OCI-LY7 (cell line): ENCODE results near the gene PDIA6. TPM values are rescaled to one million over a fixed set of nuclear protein-coding genes. Genes with fewer than 3 reads are reported as not detected.

Experiments used
- BruUV-seq: library from RNA; stranded (reverse); fragments of 400-500 nt; replicated peaks from 2 replicates; lab custom pipeline; 2021; lab: Mats Ljungman, UMichigan
- CTCF ChIA-PET: fragments of 300-600 bp; sonication (Branson Sonifier 250); formaldehyde crosslinking; loops from one replicate; lab custom pipeline; 2022; ENCODE audit warnings: antibody characterized with exemption; ENCODE audit not compliant: unreplicated experiment; lab: Charles Lee
- POLR2A ChIA-PET: fragments of 300-600 bp; sonication (Branson Sonifier 250); formaldehyde crosslinking; loops from one replicate; lab custom pipeline; 2022; ENCODE audit warnings: antibody characterized with exemption; lab: Charles Lee
- DNase-seq: peaks from one replicate; pipeline ENCODE4 v3.0.0-alpha.2; 2015; ENCODE audit warnings: low spot score
- H2AFZ ChIP-seq: fragments of 200-600 bp; sonication (generic), shearing (Covaris generic); 2 replicates; pipeline ENCODE4 v1.6.1; 2014; ENCODE audit warnings: mild to moderate bottlenecking, antibody characterized with exemption, low read length, moderate library complexity
- H3K27ac ChIP-seq: fragments of 200-600 bp; sonication (generic); 2 replicates; pipeline ENCODE4 v1.5.1; 2014; ENCODE audit warnings: mixed run types, low read depth, mild to moderate bottlenecking, moderate library complexity, low read length, inconsistent platforms; ENCODE audit not compliant: poor library complexity, severe bottlenecking
- H3K36me3 ChIP-seq: fragments of 200-600 bp; sonication (generic); 2 replicates; pipeline ENCODE4 v1.6.1; 2014; ENCODE audit warnings: mild to moderate bottlenecking, antibody characterized with exemption, low read length, moderate library complexity, mixed read lengths; ENCODE audit not compliant: insufficient read depth
- H3K4me1 ChIP-seq: fragments of 200-600 bp; sonication (generic); 2 replicates; pipeline ENCODE4 v1.5.1; 2014; ENCODE audit warnings: mild to moderate bottlenecking, low read length; ENCODE audit not compliant: insufficient read depth, poor library complexity, severe bottlenecking
- H3K4me2 ChIP-seq: fragments of 200-600 bp; sonication (generic); 2 replicates; pipeline ENCODE4 v1.6.1; 2014; ENCODE audit warnings: mild to moderate bottlenecking, low read length
- H3K4me3 ChIP-seq: fragments of 200-600 bp; sonication (generic); 2 replicates; pipeline ENCODE4 v1.5.1; 2014; ENCODE audit warnings: mild to moderate bottlenecking, low read depth, low read length; ENCODE audit not compliant: poor library complexity, severe bottlenecking
- H3K79me2 ChIP-seq: fragments of 200-600 bp; sonication (generic); 2 replicates; pipeline ENCODE4 v1.6.1; 2016; ENCODE audit warnings: low read depth, mild to moderate bottlenecking, low read length, moderate library complexity, mixed read lengths; ENCODE audit not compliant: insufficient read depth
- H3K9me2 ChIP-seq: fragments of 200-600 bp; sonication (generic); 2 replicates; pipeline ENCODE4 v1.6.1; 2016; ENCODE audit warnings: mild to moderate bottlenecking, low read length, mixed read lengths; ENCODE audit not compliant: insufficient read depth
- H3K9me3 ChIP-seq: fragments of 200-600 bp; sonication (generic); 2 replicates; pipeline ENCODE4 v1.6.1; 2014; ENCODE audit warnings: mild to moderate bottlenecking, mixed run types, low read length, mixed read lengths
- H4K20me1 ChIP-seq: fragments of 200-600 bp; sonication (generic); 2 replicates; pipeline ENCODE4 v1.6.1; 2014; ENCODE audit warnings: mild to moderate bottlenecking, antibody characterized with exemption, low read length, moderate library complexity, mixed read lengths; ENCODE audit not compliant: insufficient read depth
- CTCF ChIP-seq: fragments of 200-600 bp; sonication (generic); conservative IDR thresholded peaks from 2 replicates; pipeline ENCODE4 v1.5.1; 2014; ENCODE audit warnings: mild to moderate bottlenecking, antibody characterized with exemption, low read length, moderate library complexity, mixed read lengths
- EZH2phosphoT487 ChIP-seq: fragments of 200-600 bp; sonication (generic); IDR thresholded peaks from 2 replicates; pipeline ENCODE4 v1.6.1; 2018; ENCODE audit warnings: low read depth, borderline replicate concordance, mild to moderate bottlenecking, mixed run types, antibody characterized with exemption, low read length, moderate library complexity, mixed read lengths
- intact Hi-C: fragments of 100-400 bp; cut with micrococcal nuclease; formaldehyde crosslinking; loops from one replicate; pipeline ENCODE4 v1.10.0; 2022; ENCODE audit not compliant: unreplicated experiment
- total RNA-seq, 2 experiments: library from RNA; depleted of rRNA in 1 of 2; stranded (reverse); fragments of >200 nt in 1 of 2; shearing (Covaris generic) in 1 of 2; gene quantifications; 2 replicates each; pipeline ENCODE4 v1.2.3, GENCODE V29; 2014 to 2022

The PDIA6 gene
- total RNA-seq, 2 experiments from 2014 or later = 150 to 171 TPM

GRCh38 chr2:10842506-10842905 is 29.9 kb upstream of the PDIA6 start:
- H3K9me3 ChIP-seq = no peaks in the 10 kb centered on the region
- POLR2A ChIA-PET = interaction anchor here (0.6 kb wide), 1 partner anchor 43 kb away, joined by 5 read pairs; no protein-coding TSS in a partner anchor
- intact Hi-C loops = no loop called here
- H2AFZ ChIP-seq = no peak overlapping the region
- H3K79me2 ChIP-seq = no peaks in the 10 kb centered on the region
- H3K36me3 ChIP-seq = no peaks in the 10 kb centered on the region
- no peak overlapping the region for H3K4me3 ChIP-seq
- H4K20me1 ChIP-seq = no peaks in the 10 kb centered on the region
- no peak overlapping the region for H3K4me2 ChIP-seq
- H3K27ac ChIP-seq = no peak overlapping the region
- BruUV-seq = no TSS peak
- TF ChIP-seq CTCF (no peak), EZH2phosphoT487 (no peak)
- DNase-seq = no peak
- CTCF ChIA-PET = no interaction called here
- H3K4me1 ChIP-seq = no peaks in the 10 kb centered on the region
- no peaks in the 10 kb centered on the region for H3K9me2 ChIP-seq

DNA sequence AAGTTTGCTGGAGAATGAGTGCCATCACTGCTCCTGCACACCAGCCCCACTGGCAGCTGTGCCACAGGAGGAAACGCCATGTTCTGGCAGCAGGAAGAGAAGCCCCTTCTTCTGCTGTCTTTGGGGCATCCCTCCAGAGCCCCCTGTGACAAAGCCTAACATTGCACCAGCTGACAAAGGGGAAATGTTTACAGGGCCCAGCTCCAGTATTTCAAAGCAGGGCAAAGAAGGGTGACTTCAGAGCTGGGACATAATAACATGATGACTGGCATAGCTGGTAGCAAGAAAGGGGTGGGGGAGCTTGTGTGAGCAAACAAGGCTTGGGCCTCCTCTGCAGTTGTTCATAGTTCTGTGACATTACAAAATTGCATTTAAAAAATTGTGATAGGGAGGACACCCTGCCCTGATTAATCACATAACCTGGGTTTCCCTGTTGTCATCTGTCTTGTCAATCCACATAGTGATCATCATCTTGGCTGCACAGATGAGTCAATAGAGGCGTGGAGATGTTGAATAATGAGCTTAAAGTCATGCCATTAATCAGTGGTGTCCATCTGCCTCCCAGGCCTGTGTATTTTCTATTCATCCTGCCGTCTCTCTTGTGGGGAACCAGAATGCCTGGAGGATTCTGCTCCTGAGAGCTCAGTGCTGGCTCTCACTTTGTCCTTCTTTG is 29.1 kb upstream of the PDIA6 start:
- Histone ChIP-seq H3K4me2 (no peak overlapping the region), H3K4me1 (no peaks in the 10 kb centered on the region), H2AFZ (no peak overlapping the region), H3K4me3 (no peak overlapping the region), H4K20me1 (no peaks in the 10 kb centered on the region), H3K36me3 (no peaks in the 10 kb centered on the region), H3K9me2 (no peaks in the 10 kb centered on the region), H3K27ac (no peak overlapping the region), H3K9me3 (no peaks in the 10 kb centered on the region), H3K79me2 (no peaks in the 10 kb centered on the region)
- no peak for DNase-seq
- BruUV-seq = no TSS peak
- intact Hi-C loops = no loop called here
- CTCF ChIA-PET = no interaction called here
- TF ChIP-seq EZH2phosphoT487 (no peak), CTCF (no peak)
- POLR2A ChIA-PET = interaction anchor here (0.6 kb wide), 1 partner anchor 44 kb away, joined by 5 read pairs; no protein-coding TSS in a partner anchor

DNA sequence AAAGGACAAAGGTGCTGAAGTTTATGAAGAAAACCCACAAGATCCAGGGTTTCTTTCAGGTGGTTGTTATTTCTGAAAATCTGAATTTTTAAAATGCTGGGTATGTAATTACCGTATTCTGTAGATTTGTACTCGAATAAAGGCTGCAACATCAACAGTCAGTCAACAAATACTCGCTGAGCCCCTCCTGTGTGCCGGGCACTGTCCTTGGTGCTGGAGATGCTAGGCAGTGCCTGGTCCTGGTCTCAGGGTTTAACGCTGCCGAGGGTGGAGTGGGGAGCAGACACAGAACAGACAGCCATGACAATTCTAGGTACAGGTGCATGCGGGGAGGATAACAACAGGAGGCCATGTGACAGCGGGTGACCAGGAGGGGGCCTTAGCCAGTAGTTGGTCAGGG is 27.2 kb upstream of the PDIA6 start:
- Histone ChIP-seq H2AFZ (no peak overlapping the region), H3K27ac (no peak overlapping the region), H3K36me3 (no peaks in the 10 kb centered on the region), H3K9me2 (no peaks in the 10 kb centered on the region), H3K9me3 (no peaks in the 10 kb centered on the region), H3K79me2 (no peaks in the 10 kb centered on the region), H3K4me2 (no peak overlapping the region), H3K4me3 (no peak overlapping the region), H3K4me1 (no peaks in the 10 kb centered on the region), H4K20me1 (no peaks in the 10 kb centered on the region)
- TF ChIP-seq EZH2phosphoT487 = no peak
- TF ChIP-seq CTCF = no peak
- intact Hi-C loops = loop anchor here (10.0 kb wide), 1 partner anchor 745 kb away; no protein-coding TSS in a partner anchor
- POLR2A ChIA-PET = no interaction called here
- DNase-seq = no peak
- CTCF ChIA-PET = no interaction called here
- no TSS peak for BruUV-seq
